Measurements from ENCODE around the gene GALE.

Gene GALE

GRCh38 chr1:23751050-23751814 is 49.3 kb downstream of the GALE start:
- DNase-seq (ENCODE audit: low spot score), result peak; percentile 74

- DNase-seq (ENCODE audit: low spot score), result no peak
These were observed 52.5 kb downstream of the GALE start for GRCh38 chr1:23748016-23748415.
